ENCODE data around the gene METTL27. TPM values are rescaled to one million over a fixed set of nuclear protein-coding genes. Genes with fewer than 3 reads are reported as not detected.

Gene METTL27
- total and polyA plus RNA-seq, 2 of the 8 experiments (the other 6 are each of a cell fraction or from before 2014, with no cell fraction given): 6.2 to 12.0 TPM

- no peak overlapping the region for H3K27ac ChIP-seq (ENCODE audit: low read depth, low read length)
- no peak overlapping the region for H2AK5ac ChIP-seq (ENCODE audit: low read depth, low read length)
- H4K20me1 ChIP-seq (replicated peaks in 1 of 2; ENCODE audit: control insufficient read depth in 1 of 2, insufficient read depth in 2 of 2, low read length in 2 of 2): no peaks in the 10 kb centered on the region
- DNase-seq (ENCODE audit: low read depth in 1 of 2, low spot score in 2 of 2) (no peak), FAIRE-seq (no peak)
- H2BK15ac ChIP-seq (ENCODE audit: low read length): 0 out of 2 replicates have a peak overlapping the region, but pooled peaks have one; percentile 25
- no peak overlapping the region for H3K4ac ChIP-seq (replicated peaks; ENCODE audit: insufficient read length, low read depth, low read length)
- H3K9ac ChIP-seq (replicated peaks in 1 of 4; ENCODE audit: extremely low read depth in 1 of 4, low read depth in 3 of 4, low read length in 3 of 4): no peak overlapping the region
- ChIA-PET POLR2A (ENCODE audit: partially characterized antibody) (no interaction called here), CTCF (ENCODE audit: partially characterized antibody) (interaction anchor here (0.6 to 3.7 kb wide), 6 partner anchors 11 to 186 kb away, joined by 3 to 16 read pairs (median 4); no protein-coding TSS in a partner anchor)
- no peak overlapping the region for H3K23ac ChIP-seq (ENCODE audit: insufficient read length)
- peak overlapping the region; percentile 48; the same call in 1 of the 2 replicates for H3K18ac ChIP-seq (ENCODE audit: extremely low read depth, low read length)
- peak overlapping the region; percentile 26 for H4K91ac ChIP-seq (replicated peaks; ENCODE audit: insufficient read length, low read length)
- no peak overlapping the region for H3K4me3 ChIP-seq (ENCODE audit: extremely low read depth in 1 of 4, insufficient read depth in 2 of 4, low read depth in 3 of 4, low read length in 4 of 4)
- H3K4me1 ChIP-seq (replicated peaks in 1 of 4; ENCODE audit: control insufficient read depth in 3 of 4, insufficient read depth in 4 of 4, low read length in 3 of 4): peaks cover 0 to 1% (median 0%) of the 10 kb centered on the region in 4 experiments; a peak in 3 of 7 replicates
- no peak overlapping the region for H3K4me2 ChIP-seq (ENCODE audit: insufficient read depth in 1 of 2, low read depth in 2 of 2, low read length in 2 of 2)
- H2AFZ ChIP-seq (ENCODE audit: low read length): peak overlapping the region; percentile 43; the same call in 1 of the 2 replicates
- WGBS, 2 experiments (ENCODE audit: extremely low coverage in 1 of 2, insufficient coverage in 1 of 2, insufficient read length in 1 of 2, insufficient replicate concordance in 2 of 2, low coverage in 1 of 2, low lambda C conversion rate in 2 of 2, missing lambda C conversion rate in 1 of 2): 85% methylated on average over 23 of the region's 25 CpGs; no CpG with 5 or more reads in 1 of the 2 experiments
- no peak overlapping the region for H4K5ac ChIP-seq (ENCODE audit: insufficient read length, low read depth, low read length)
- H2BK20ac ChIP-seq (ENCODE audit: low read length): no peak overlapping the region
- no peak overlapping the region for H3K56ac ChIP-seq (replicated peaks; ENCODE audit: insufficient read length, low read depth, low read length)
- no peak overlapping the region for H2BK12ac ChIP-seq (ENCODE audit: low read depth, low read length)
- H3K23me2 ChIP-seq (ENCODE audit: low read depth, low read length): no peaks in the 10 kb centered on the region
- H3K79me2 ChIP-seq (ENCODE audit: control insufficient read depth in 1 of 2, insufficient read depth in 2 of 2, low read length in 2 of 2): no peaks in the 10 kb centered on the region
- H2BK120ac ChIP-seq (replicated peaks; ENCODE audit: low read depth, low read length): no peak overlapping the region
- no peak overlapping the region for H2BK5ac ChIP-seq (ENCODE audit: low read depth, low read length)
- H3K9me3 ChIP-seq (ENCODE audit: insufficient read depth in 2 of 2, low read depth in 1 of 2, low read length in 1 of 2): no peaks in the 10 kb centered on the region
- H4K8ac ChIP-seq (ENCODE audit: extremely low read depth, insufficient read depth, low read length): peak overlapping the region; percentile 75; the same call in 1 of the 2 replicates
- no peak overlapping the region for H3K14ac ChIP-seq (ENCODE audit: insufficient read length)
- no peaks in the 10 kb centered on the region for H3K79me1 ChIP-seq (ENCODE audit: low read depth, low read length)
- H3K27me3 ChIP-seq (replicated peaks in 1 of 4; ENCODE audit: control insufficient read depth in 3 of 4, extremely low read depth in 1 of 4, insufficient read depth in 3 of 4, low read length in 3 of 4): no peaks in the 10 kb centered on the region
- no peaks in the 10 kb centered on the region for H3K36me3 ChIP-seq (ENCODE audit: control insufficient read depth in 2 of 4, insufficient read depth in 4 of 4, low read length in 3 of 4)
- TF ChIP-seq USF2 (IDR thresholded peaks at IDR 0.05; ENCODE audit: low read length) (no peak), SP1 (IDR thresholded peaks at IDR 0.05; ENCODE audit: low read depth, low read length) (no peak), SAP30 (IDR thresholded peaks at IDR 0.05; ENCODE audit: insufficient read depth, insufficient replicate concordance, low read length) (no peak), SP2 (IDR thresholded peaks at IDR 0.05; ENCODE audit: low read length) (no peak), KDM4A (IDR thresholded peaks at IDR 0.05; ENCODE audit: low read depth, low read length, severe bottlenecking) (no peak), HDAC6 (IDR thresholded peaks at IDR 0.05; ENCODE audit: low read depth, low read length) (no peak), SUZ12 (IDR thresholded peaks at IDR 0.05; ENCODE audit: low read length) (no peak), YY1 (IDR thresholded peaks at IDR 0.05; ENCODE audit: low read depth, low read length) (no peak), MAFK (IDR thresholded peaks at IDR 0.05; ENCODE audit: low read depth, low read length) (no peak), RFX5 (IDR thresholded peaks at IDR 0.05; ENCODE audit: borderline replicate concordance, low read depth, low read length) (no peak), POLR2AphosphoS5 (IDR thresholded peaks at IDR 0.05; ENCODE audit: low read depth, low read length) (no peak)
Measured at GRCh38 chr7:73885975-73886798, 43.9 kb upstream of the METTL27 start.

Data from H1 (cell line).